Measurements from ENCODE around the gene VWA8.

The VWA8 gene

DNA sequence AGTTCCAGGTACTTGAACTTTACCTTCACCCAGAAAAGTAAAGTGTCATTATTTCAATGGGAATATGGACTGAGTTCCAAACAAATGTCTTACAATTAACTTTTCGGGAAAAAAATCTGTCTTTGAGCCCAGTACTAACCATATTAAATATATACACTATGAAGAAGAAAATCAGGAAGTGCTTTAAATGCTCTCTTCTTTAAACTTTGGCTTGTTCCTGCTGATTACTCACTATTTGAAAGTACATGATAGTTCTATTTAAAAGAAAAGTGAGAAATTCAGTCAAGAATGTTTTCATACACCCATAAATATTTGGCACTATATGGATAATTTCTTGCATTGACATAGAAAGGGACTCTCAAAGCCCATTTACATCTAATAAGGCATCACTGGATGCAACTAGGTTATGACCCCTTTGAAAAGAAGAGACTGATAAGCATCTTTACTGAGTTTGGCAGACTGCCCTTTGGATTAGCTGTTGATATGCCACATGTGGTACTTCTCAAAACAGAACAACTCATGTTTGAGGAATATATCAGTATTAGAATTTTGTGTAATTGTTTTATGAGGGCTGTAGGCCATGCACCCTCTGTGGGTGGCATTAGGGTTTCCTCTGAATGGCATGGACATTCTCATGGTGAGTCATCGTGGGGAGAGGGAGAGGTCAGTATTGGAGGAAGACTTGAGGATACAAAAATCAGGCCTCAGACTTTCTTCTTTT is 25.0 kb upstream of the VWA8 start:
- DNase-seq (ENCODE audit: extremely low spot score): no peak
- TF ChIP-seq, protein P1, sequence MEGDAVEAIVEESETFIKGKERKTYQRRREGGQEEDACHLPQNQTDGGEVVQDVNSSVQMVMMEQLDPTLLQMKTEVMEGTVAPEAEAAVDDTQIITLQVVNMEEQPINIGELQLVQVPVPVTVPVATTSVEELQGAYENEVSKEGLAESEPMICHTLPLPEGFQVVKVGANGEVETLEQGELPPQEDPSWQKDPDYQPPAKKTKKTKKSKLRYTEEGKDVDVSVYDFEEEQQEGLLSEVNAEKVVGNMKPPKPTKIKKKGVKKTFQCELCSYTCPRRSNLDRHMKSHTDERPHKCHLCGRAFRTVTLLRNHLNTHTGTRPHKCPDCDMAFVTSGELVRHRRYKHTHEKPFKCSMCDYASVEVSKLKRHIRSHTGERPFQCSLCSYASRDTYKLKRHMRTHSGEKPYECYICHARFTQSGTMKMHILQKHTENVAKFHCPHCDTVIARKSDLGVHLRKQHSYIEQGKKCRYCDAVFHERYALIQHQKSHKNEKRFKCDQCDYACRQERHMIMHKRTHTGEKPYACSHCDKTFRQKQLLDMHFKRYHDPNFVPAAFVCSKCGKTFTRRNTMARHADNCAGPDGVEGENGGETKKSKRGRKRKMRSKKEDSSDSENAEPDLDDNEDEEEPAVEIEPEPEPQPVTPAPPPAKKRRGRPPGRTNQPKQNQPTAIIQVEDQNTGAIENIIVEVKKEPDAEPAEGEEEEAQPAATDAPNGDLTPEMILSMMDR (IDR thresholded peaks at IDR 0.05; ENCODE audit: control extremely low read depth, extremely low read depth, low read depth, missing control alignments): no peak
- ChIA-PET CTCF (interaction anchor here (1.3 kb wide), 1 partner anchor 9 kb away, joined by 4 read pairs; no protein-coding TSS in a partner anchor), POLR2A (interaction anchor here (0.5 kb wide), 1 partner anchor 16 kb away, joined by 3 read pairs; no protein-coding TSS in a partner anchor)

DNA sequence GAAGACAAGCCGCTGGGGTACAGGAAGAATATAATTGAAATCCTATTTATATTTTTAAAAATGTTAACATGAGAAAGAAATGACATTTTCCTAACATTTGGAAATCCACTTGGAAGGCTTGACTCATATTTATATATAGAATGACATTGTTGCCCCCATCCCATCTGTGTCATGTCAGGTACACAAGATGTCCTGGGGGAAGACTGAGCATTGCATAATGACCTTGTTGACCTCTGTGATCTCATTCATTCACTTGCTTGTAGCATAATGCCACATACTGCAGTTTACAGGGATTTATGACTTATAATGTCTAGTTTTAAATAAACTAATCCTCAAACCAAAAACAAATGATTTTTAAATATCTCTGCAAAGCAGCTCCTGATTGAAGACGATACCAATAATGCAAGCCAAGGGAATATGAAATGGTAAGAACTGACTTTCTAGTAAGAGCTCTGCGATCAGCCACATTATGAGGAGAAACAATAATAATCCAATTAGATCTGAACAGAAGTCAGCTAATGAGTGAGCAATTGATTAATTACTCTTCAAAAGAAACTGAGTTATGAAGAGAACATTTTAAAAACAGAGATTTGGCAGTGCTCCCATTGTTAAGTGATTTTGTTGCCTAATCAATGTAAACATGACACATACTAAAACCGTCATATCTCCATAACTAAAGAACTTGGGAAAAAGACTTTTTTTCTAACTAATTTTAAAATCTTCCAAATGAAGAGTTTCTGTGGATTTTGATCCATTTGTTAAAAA is 21.2 kb upstream of the VWA8 start:
- POLR2A ChIA-PET: no interaction called here
- TF ChIP-seq, protein P1 (IDR thresholded peaks at IDR 0.05; ENCODE audit: control extremely low read depth, extremely low read depth, low read depth, missing control alignments): no peak
- CTCF ChIA-PET: interaction anchor here (1.1 to 2.4 kb wide), 2 partner anchors 9 to 18 kb away, joined by 3 to 7 read pairs; no protein-coding TSS in a partner anchor
- no peak for DNase-seq (ENCODE audit: extremely low spot score)

DNA sequence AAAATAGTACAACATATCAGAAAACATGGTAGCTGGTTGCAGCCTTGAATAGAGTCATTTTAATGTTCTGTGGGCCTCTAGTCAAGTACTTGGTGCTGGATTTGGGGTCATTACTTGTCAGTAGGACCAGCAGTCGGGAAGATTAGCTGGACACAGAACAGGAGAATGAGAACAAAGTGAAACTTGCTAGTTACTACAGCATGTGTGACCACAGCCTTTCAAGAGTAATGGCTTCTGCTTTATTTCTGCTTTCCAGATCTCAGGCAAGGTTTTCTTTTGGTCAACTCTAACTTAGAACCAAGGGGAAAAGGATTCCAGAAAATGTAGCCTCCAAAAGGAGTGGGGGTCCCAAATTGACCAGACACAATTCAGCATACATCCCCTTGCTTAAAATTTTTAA is 17.1 kb upstream of the VWA8 start:
- CTCF ChIA-PET: interaction anchor here (1.2 kb wide), 1 partner anchor 8 kb away, joined by 4 read pairs; no protein-coding TSS in a partner anchor

DNA sequence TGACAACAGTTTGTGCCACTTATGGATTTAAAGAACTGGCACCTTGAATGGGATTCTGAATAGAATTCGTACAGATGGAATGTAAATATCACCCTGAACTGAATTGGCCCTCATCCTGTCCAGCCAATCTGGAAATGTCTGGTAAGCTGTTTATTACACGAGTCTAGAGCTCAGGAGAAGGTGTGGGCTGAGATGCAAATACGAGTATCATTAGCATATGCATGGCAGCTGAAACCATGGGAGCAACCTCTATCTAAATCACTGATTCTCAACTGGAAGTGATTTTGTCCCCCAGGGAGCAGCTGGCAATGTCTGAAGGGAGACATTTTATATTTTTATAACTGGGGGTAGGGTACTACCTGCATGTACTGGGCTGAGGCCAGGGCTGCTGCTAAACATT is 15.6 kb upstream of the VWA8 start:
- DNase-seq (ENCODE audit: extremely low spot score): no peak
- TF ChIP-seq, protein P1 (IDR thresholded peaks at IDR 0.05; ENCODE audit: control extremely low read depth, extremely low read depth, low read depth, missing control alignments): no peak
- ChIA-PET CTCF (interaction anchor here (0.8 to 2.8 kb wide), 5 partner anchors 9 to 308 kb away, joined by 3 to 10 read pairs (median 4); partner anchors contain the start of gene VWA8), POLR2A (no interaction called here)

More for the DNA sequence above, 17.1 kb upstream of the VWA8 start:
- POLR2A ChIA-PET: no interaction called here
- DNase-seq (ENCODE audit: extremely low spot score): no peak
- TF ChIP-seq, protein P1 (IDR thresholded peaks at IDR 0.05; ENCODE audit: control extremely low read depth, extremely low read depth, low read depth, missing control alignments): no peak

DNA sequence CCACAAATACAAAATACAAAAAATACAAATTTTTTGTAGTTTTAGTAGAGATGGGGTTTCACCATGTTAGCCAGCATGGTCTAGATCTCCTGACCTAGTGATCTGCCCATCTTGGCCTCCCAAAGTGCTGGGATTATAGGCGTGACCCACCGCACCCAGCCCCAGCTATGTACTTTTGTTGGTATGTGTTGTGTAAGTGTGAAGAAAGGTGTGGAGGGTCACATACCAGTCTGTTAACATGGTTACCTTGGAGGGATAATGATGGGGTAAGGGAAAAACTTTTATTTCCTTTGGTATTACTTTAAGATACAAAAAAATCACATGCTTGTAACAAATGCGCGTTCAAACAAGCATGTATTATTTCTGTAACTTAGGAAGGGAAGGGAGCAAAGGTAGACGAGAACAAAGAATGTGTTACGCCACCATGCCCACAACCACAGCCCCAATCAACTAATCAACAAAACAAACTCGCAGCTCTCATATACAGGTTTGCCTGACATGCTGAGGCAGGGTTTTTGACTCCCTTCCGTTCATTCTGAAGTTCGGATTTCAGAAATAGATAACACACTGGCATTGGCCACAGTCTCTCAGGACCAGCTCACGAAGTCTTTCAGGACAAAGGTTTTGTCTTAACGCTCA is 13.5 kb upstream of the VWA8 start:
- TF ChIP-seq, protein P1 (IDR thresholded peaks at IDR 0.05; ENCODE audit: control extremely low read depth, extremely low read depth, low read depth, missing control alignments): no peak
- CTCF ChIA-PET: interaction anchor here (1.4 to 2.8 kb wide), 3 partner anchors 11 to 306 kb away, joined by 3 to 10 read pairs (median 7); no protein-coding TSS in a partner anchor
- DNase-seq (ENCODE audit: extremely low spot score): no peak
- POLR2A ChIA-PET: no interaction called here

DNA sequence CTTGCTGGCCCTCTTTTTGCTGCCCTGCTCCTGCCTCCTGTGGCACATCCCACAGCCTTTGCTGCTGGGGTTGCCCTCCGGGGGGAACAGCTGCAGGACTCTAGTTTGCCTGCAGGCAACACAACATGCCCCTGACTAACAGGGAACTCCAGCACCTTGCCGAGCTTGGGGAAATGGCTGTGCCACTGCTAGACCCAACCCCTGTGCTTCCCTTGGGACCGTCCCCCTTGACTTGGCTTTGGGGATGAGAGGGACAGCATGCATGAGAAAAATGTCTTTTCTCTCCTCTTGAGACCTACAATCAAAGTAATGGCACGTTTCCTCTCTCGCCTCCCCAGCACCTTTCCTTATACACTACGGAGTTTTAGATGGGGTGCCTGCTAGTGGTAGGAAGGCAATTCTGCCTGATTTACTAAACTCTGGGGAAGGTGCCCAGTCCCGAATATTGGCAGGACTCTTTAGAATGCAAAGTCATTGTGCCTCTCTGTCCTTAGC is 12.4 kb upstream of the VWA8 start:
- DNase-seq (ENCODE audit: extremely low spot score): no peak
- ChIA-PET POLR2A (no interaction called here), CTCF (interaction anchor here (1.1 to 1.7 kb wide), 5 partner anchors 10 to 305 kb away, joined by 3 to 7 read pairs (median 3); partner anchors contain the start of gene VWA8)
- TF ChIP-seq, protein P1 (IDR thresholded peaks at IDR 0.05; ENCODE audit: control extremely low read depth, extremely low read depth, low read depth, missing control alignments): no peak
